SK-N-SH (cell line): Measurements from ENCODE around the gene OR6N2. TPM values are rescaled to one million over a fixed set of nuclear protein-coding genes. Genes with fewer than 3 reads are reported as not detected.

Experiments
- CTCF ChIA-PET: fragments of 300-600, 350-600 bp; formaldehyde crosslinking; extraction: SDS; loops from one replicate; lab custom pipeline; 2021; lab: Yijun Ruan, JAX
- POLR2A ChIA-PET: fragments of 350-600 bp; sonication (Branson Sonifier 250); formaldehyde crosslinking; extraction: SDS; loops from one replicate; lab custom pipeline; 2020; ENCODE audit warnings: antibody characterized with exemption, inconsistent platforms; lab: Yijun Ruan, JAX
- DNase-seq: peaks from one replicate; pipeline ENCODE4 v3.0.0; 2012
- H2AFZ ChIP-seq: fragments of 200-600 bp; sonication (generic); 2 replicates; pipeline ENCODE4 v1.8.1; 2016; ENCODE audit warnings: antibody characterized with exemption, mild to moderate bottlenecking, low read depth
- H3F3A ChIP-seq: fragments of 200-600 bp; sonication (generic); replicated peaks from 2 replicates; pipeline ENCODE3; 2016; ENCODE audit warnings: antibody characterized with exemption, mild to moderate bottlenecking; ENCODE audit not compliant: insufficient read depth
- H3K27ac ChIP-seq, 2 experiments: fragments of 200-500 bp in 1 of 2; fragments of 200-600 bp in 1 of 2; sonication (Bioruptor generic) in 1 of 2; sonication (generic), shearing (Covaris generic) in 1 of 2; 2 replicates each; pipeline versions ENCODE4 v1.5.1 to v1.6.1; 2014 to 2016; ENCODE audit warnings: low read depth in 2 of 2, inconsistent platforms in 1 of 2, low read length in 1 of 2, mild to moderate bottlenecking in 1 of 2, mixed read lengths in 1 of 2
- H3K27me3 ChIP-seq: fragments of 200-600 bp; sonication (generic), shearing (Covaris generic); 2 replicates; pipeline ENCODE4 v1.6.1; 2016; ENCODE audit warnings: mixed run types; ENCODE audit not compliant: insufficient read depth
- H3K36me3 ChIP-seq, 2 experiments: fragments of 200-500 bp in 1 of 2; fragments of 200-600 bp in 1 of 2; sonication (Bioruptor generic) in 1 of 2; sonication (generic) in 1 of 2; replicated peaks in 1 of 2; 2 replicates each; pipeline versions ENCODE3 to v1.5.1; 2014 to 2016; ENCODE audit warnings: low read length in 1 of 2, mild to moderate bottlenecking in 1 of 2; ENCODE audit not compliant: insufficient read depth in 2 of 2, control insufficient read depth in 1 of 2
- H3K4me1 ChIP-seq, 2 experiments: fragments of 200-500 bp in 1 of 2; fragments of 200-600 bp in 1 of 2; sonication (Bioruptor generic) in 1 of 2; sonication (generic), shearing (Covaris generic) in 1 of 2; 2 replicates each; pipeline versions ENCODE4 v1.5.1 to v1.6.1; 2014 to 2016; ENCODE audit warnings: low read depth in 1 of 2, low read length in 1 of 2, mixed run types in 1 of 2; ENCODE audit not compliant: insufficient read depth in 2 of 2, control insufficient read depth in 1 of 2
- H3K4me2 ChIP-seq: fragments of 200-600 bp; sonication (generic), shearing (Covaris generic); 2 replicates; pipeline ENCODE4 v1.6.1; 2017; ENCODE audit warnings: mixed run types
- H3K4me3 ChIP-seq, 2 experiments: fragments of 200-500 bp in 1 of 2; fragments of 200-600 bp in 1 of 2; sonication (Bioruptor generic) in 1 of 2; sonication (generic), shearing (Covaris generic) in 1 of 2; 2 replicates each; pipeline versions ENCODE4 v1.5.1 to v1.8.1; 2014 to 2016; ENCODE audit warnings: low read depth in 2 of 2, inconsistent platforms in 1 of 2, low read length in 1 of 2, mild to moderate bottlenecking in 1 of 2, mixed read lengths in 1 of 2, moderate library complexity in 1 of 2
- H3K79me2 ChIP-seq: fragments of 200-600 bp; sonication (generic); 2 replicates; pipeline ENCODE4 v1.8.1; 2017; ENCODE audit warnings: mild to moderate bottlenecking; ENCODE audit not compliant: insufficient read depth
- H3K9ac ChIP-seq: fragments of 200-600 bp; sonication (generic); 2 replicates; pipeline ENCODE4 v1.6.1; 2017; ENCODE audit warnings: mixed run types
- H3K9me2 ChIP-seq: fragments of 200-600 bp; sonication (generic); 2 replicates; pipeline ENCODE4 v1.6.1; 2017; ENCODE audit warnings: mixed run types
- H3K9me3 ChIP-seq: fragments of 200-600 bp; sonication (generic); 2 replicates; pipeline ENCODE4 v1.6.1; 2017; ENCODE audit warnings: mixed run types, mild to moderate bottlenecking, moderate library complexity
- H4K20me1 ChIP-seq: fragments of 200-600 bp; sonication (generic); 2 replicates; pipeline ENCODE4 v1.6.1; 2017; ENCODE audit warnings: mild to moderate bottlenecking, mixed run types; ENCODE audit not compliant: insufficient read depth
- CHD2 ChIP-seq: fragments of 150-350 bp; IDR thresholded peaks from 2 replicates; pipeline ENCODE4 v1.6.1; 2018; ENCODE audit warnings: low read length; ENCODE audit not compliant: partially characterized antibody
- EP300 ChIP-seq, 2 experiments: IDR thresholded peaks; 2 replicates each; pipeline versions ENCODE4 v1.4.0 to v1.6.1; 2012; ENCODE audit warnings: borderline replicate concordance in 1 of 2, low read depth in 1 of 2, low read length in 1 of 2
- EZH2phosphoT487 ChIP-seq: fragments of 200-600 bp; sonication (generic); IDR thresholded peaks from 2 replicates; pipeline ENCODE4 v1.6.1; 2017; ENCODE audit warnings: low read depth, mixed run types, mild to moderate bottlenecking, antibody characterized with exemption, moderate library complexity, borderline replicate concordance
- FOXJ3 ChIP-seq: sonication (generic); formaldehyde crosslinking; IDR thresholded peaks from 2 replicates; pipeline ENCODE4 v1.5.1; 2020; ENCODE audit warnings: mild to moderate bottlenecking, missing genetic modification reagents
- FOXM1 ChIP-seq: IDR thresholded peaks from 2 replicates; pipeline ENCODE4 v1.4.0; 2012; ENCODE audit warnings: low read depth, mild to moderate bottlenecking
- JUND ChIP-seq: IDR thresholded peaks from 2 replicates; pipeline ENCODE4 v1.4.0; 2012
- MEF2A ChIP-seq: IDR thresholded peaks from 2 replicates; pipeline ENCODE4 v1.4.0; 2012; ENCODE audit warnings: low read depth, borderline replicate concordance
- NFIC ChIP-seq: IDR thresholded peaks from 2 replicates; pipeline ENCODE4 v1.4.0; 2012; ENCODE audit warnings: borderline replicate concordance
- RAD21 ChIP-seq: IDR thresholded peaks from 2 replicates; pipeline ENCODE4 v1.6.1; 2012; ENCODE audit warnings: mild to moderate bottlenecking, low read length
- SMC3 ChIP-seq: IDR thresholded peaks from 2 replicates; pipeline ENCODE4 v1.6.1; 2012; ENCODE audit warnings: low read depth, low read length, improper control_type of control experiment
- TCF12 ChIP-seq: IDR thresholded peaks from 2 replicates; pipeline ENCODE4 v1.4.0; 2012
- TEAD4 ChIP-seq: IDR thresholded peaks from 2 replicates; pipeline ENCODE4 v1.4.0; 2012; ENCODE audit warnings: mild to moderate bottlenecking, borderline replicate concordance; ENCODE audit not compliant: insufficient read depth
- WGBS: methylation state at CpG from one replicate; pipeline ENCODE4 v1.1.6; 2017; ENCODE audit warnings: low lambda C conversion rate; 5-methylcytosine and 5-hydroxymethylcytosine counted together
- polyA plus RNA-seq, 3 experiments: library from polyadenylated mRNA; depleted of rRNA; stranded (reverse); fragments of >200 nt; gene quantifications; 2 replicates each; pipeline ENCODE4 v1.2.3, GENCODE V29; 2012
- TF ChIP-seq, protein P1 (sequence below): IDR thresholded peaks from 2 replicates; pipeline ENCODE4 v1.6.1; 2012; ENCODE audit warnings: mild to moderate bottlenecking, low read depth, low read length, moderate library complexity
- TF ChIP-seq, protein P2 (sequence below): IDR thresholded peaks from 2 replicates; pipeline ENCODE4 v1.4.0; 2012; ENCODE audit warnings: low read depth

OR6N2 gene
- polyA plus RNA-seq, 1 of the 3 experiments (the other 2 are of a cell fraction): not detected

DNA sequence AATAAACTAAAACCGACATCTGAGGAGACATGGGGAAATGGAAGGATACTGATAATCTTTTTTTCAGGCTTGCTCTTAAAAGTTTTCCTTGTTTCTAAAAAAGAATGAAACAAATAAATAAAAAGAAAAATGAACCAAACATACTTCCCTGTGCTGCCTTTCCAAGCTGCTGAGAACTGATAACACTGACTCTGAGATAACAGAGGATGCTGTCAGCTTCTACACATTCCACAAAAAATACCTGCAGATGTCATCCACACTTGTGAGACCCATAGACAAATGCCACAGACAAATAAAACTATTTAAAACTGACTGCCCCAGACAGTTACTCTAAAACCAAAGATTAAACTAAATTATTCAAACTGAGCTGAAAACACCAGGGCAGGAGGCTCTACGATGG, 48.5 kb downstream of the OR6N2 start:
- Histone ChIP-seq H4K20me1 (no peaks in the 10 kb centered on the region), H3F3A (no peaks in the 10 kb centered on the region), H3K27ac (no peak overlapping the region), H3K36me3 (no peaks in the 10 kb centered on the region), H3K9ac (no peak overlapping the region), H3K4me3 (no peak overlapping the region), H3K9me3 (no peaks in the 10 kb centered on the region), H3K9me2 (no peaks in the 10 kb centered on the region), H3K4me2 (no peak overlapping the region), H2AFZ (no peak overlapping the region), H3K4me1 (no peaks in the 10 kb centered on the region), H3K79me2 (no peaks in the 10 kb centered on the region), H3K27me3 (no peaks in the 10 kb centered on the region)
- TF ChIP-seq SMC3 (no peak), FOXM1 (no peak), EP300 (IDR thresholded peaks at IDR 0.05; ENCODE audit: borderline replicate concordance in 1 of 2, low read depth in 1 of 2, low read length in 1 of 2) (no peak), NFIC (no peak), FOXJ3 (no peak), CHD2 (no peak), RAD21 (no peak), EZH2phosphoT487 (no peak)
- TF ChIP-seq, protein P1, sequence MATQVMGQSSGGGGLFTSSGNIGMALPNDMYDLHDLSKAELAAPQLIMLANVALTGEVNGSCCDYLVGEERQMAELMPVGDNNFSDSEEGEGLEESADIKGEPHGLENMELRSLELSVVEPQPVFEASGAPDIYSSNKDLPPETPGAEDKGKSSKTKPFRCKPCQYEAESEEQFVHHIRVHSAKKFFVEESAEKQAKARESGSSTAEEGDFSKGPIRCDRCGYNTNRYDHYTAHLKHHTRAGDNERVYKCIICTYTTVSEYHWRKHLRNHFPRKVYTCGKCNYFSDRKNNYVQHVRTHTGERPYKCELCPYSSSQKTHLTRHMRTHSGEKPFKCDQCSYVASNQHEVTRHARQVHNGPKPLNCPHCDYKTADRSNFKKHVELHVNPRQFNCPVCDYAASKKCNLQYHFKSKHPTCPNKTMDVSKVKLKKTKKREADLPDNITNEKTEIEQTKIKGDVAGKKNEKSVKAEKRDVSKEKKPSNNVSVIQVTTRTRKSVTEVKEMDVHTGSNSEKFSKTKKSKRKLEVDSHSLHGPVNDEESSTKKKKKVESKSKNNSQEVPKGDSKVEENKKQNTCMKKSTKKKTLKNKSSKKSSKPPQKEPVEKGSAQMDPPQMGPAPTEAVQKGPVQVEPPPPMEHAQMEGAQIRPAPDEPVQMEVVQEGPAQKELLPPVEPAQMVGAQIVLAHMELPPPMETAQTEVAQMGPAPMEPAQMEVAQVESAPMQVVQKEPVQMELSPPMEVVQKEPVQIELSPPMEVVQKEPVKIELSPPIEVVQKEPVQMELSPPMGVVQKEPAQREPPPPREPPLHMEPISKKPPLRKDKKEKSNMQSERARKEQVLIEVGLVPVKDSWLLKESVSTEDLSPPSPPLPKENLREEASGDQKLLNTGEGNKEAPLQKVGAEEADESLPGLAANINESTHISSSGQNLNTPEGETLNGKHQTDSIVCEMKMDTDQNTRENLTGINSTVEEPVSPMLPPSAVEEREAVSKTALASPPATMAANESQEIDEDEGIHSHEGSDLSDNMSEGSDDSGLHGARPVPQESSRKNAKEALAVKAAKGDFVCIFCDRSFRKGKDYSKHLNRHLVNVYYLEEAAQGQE: no peak
- DNase-seq: no peak
- WGBS: 2% methylated on average over 2 of the region's 2 CpGs
- ChIA-PET CTCF (no interaction called here), POLR2A (no interaction called here)

DNA sequence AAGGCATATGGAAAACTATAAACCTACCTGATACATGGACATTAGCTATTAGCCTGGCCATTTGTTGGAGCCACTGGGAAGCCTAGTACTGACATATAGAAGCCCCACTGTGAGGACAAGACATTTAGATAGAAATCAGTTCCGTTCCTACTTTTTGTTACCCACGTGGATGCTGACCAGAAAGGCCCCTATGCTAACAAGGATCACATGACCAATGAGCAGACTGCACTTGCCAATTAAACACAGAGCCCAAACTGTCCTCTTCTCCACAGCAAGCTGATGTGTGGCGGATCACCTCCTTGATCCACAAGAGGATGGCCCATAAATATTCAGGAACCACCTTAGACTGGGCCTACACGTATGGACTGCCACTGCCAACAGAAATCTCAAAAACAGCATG, 49.3 kb downstream of the OR6N2 start:
- TF ChIP-seq NFIC (no peak), TCF12 (no peak), JUND (no peak), EZH2phosphoT487 (no peak), CHD2 (no peak), MEF2A (no peak), TEAD4 (no peak), RAD21 (no peak)
- TF ChIP-seq, protein P2, sequence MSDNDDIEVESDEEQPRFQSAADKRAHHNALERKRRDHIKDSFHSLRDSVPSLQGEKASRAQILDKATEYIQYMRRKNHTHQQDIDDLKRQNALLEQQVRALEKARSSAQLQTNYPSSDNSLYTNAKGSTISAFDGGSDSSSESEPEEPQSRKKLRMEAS: no peak
- Histone ChIP-seq H3K27ac (no peak overlapping the region), H3K4me1 (no peaks in the 10 kb centered on the region), H3K4me2 (no peak overlapping the region), H3K9me2 (no peaks in the 10 kb centered on the region), H4K20me1 (no peaks in the 10 kb centered on the region), H3K9ac (no peak overlapping the region), H2AFZ (no peak overlapping the region), H3K27me3 (no peaks in the 10 kb centered on the region), H3K9me3 (no peaks in the 10 kb centered on the region), H3F3A (no peaks in the 10 kb centered on the region), H3K36me3 (no peaks in the 10 kb centered on the region), H3K79me2 (no peaks in the 10 kb centered on the region), H3K4me3 (no peak overlapping the region)
- WGBS: 3% methylated on average over 4 of the region's 4 CpGs
- DNase-seq: no peak
- POLR2A ChIA-PET: no interaction called here
- CTCF ChIA-PET: no interaction called here
